GM21737 (cell line): ENCODE measurements around the gene DNAJC10.
"Not testable (repeated sequence)": the region's sequence is repeated elsewhere in the genome, so short reads cannot be mapped to it uniquely, and the experiment has no call there.

ENCODE experiments used
- ATAC-seq: cut with Tn5 transposase; IDR thresholded peaks from one replicate; pipeline ENCODE4 v1.9.1; 2021; ENCODE audit warnings: mild to moderate bottlenecking, moderate library complexity; ENCODE audit not compliant: unreplicated experiment

Gene DNAJC10

GRCh38 chr2:182782686-182783085 is 66.6 kb downstream of the DNAJC10 start:
- ATAC-seq = not testable (repeated sequence)

GRCh38 chr2:182784058-182784706 is 68.1 kb downstream of the DNAJC10 start:
- no peak for ATAC-seq

- ATAC-seq = no peak
Observed at GRCh38 chr2:182784777-182785176, 68.7 kb downstream of the DNAJC10 start.

- ATAC-seq = no peak
Observed at GRCh38 chr2:182792441-182792840, 76.4 kb downstream of the DNAJC10 start.

- ATAC-seq = no peak
Observed at GRCh38 chr2:182798736-182799135, 82.7 kb downstream of the DNAJC10 start.

GRCh38 chr2:182804128-182804527 is 88.1 kb downstream of the DNAJC10 start:
- ATAC-seq = no peak

- no peak for ATAC-seq
Observed at GRCh38 chr2:182807319-182807718, 91.3 kb downstream of the DNAJC10 start.

GRCh38 chr2:182810087-182810486 is 94.0 kb downstream of the DNAJC10 start:
- ATAC-seq = no peak

GRCh38 chr2:182814380-182814779 is 98.3 kb downstream of the DNAJC10 start:
- ATAC-seq = no peak

DNA sequence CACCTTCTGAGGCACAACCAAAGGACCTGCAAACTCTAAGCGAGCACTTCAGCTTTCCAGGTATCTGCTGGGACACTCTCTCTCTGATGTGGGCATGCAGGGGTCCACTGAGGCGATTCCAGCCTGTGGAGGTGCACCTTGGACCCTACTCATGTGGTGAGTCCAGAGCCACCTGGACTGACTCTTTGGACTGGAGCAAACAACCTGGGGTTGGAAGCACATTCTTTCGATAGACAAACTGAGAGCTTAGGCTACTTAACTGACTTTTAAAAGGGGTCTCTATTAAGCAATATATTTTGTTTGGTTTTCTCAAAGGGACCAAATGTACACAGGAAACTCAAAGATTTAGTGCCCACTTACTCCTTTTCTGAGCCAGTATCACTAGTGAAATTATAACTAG is 98.7 kb downstream of the DNAJC10 start:
- no peak for ATAC-seq

- no peak for ATAC-seq
Observed at GRCh38 chr2:182816866-182817265, 100.8 kb downstream of the DNAJC10 start.

GRCh38 chr2:182817558-182817957 is 101.5 kb downstream of the DNAJC10 start:
- ATAC-seq = no peak

- ATAC-seq = no peak
Observed at GRCh38 chr2:182818501-182818900, 102.4 kb downstream of the DNAJC10 start.

DNA sequence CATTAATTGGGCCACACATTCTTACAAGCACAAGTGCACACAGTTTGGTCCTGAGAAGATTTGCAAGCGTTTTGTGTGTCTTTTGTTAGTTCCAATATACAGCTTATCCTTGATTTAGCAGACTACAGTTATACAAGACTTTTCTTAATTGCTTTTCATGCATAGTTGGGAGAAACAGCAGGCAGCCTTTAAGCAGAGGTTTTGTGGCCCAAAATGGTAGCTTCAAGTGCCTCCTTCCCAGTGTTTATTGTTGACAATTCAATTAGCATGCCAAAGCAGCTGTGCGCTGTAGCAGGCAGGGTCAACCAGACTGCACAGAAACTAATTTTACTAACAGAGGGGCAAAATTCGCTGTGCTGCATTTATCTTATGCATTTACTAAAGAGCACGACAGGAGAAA is 102.9 kb downstream of the DNAJC10 start:
- no peak for ATAC-seq

DNA sequence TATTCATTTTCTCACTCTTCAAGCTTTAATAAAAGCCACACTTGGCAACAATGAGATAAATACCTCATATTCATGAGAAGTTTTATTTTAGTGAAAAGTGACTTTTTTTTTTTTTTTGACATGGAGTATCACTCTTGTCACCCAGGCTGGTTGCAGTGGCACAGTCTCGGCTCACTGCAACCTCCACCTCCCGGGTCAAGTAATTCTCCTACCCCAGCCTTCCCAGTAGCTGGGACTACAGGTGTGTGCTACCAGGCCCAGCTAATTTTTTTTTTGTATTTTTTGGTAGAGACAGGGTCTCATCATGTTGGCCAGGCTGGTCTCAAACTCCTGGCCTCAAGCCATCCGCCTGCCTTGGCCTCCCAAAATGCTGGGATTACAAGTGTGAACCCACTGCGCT is 103.4 kb downstream of the DNAJC10 start:
- no peak for ATAC-seq

GRCh38 chr2:182821182-182821581 is 105.1 kb downstream of the DNAJC10 start:
- ATAC-seq = no peak

DNA sequence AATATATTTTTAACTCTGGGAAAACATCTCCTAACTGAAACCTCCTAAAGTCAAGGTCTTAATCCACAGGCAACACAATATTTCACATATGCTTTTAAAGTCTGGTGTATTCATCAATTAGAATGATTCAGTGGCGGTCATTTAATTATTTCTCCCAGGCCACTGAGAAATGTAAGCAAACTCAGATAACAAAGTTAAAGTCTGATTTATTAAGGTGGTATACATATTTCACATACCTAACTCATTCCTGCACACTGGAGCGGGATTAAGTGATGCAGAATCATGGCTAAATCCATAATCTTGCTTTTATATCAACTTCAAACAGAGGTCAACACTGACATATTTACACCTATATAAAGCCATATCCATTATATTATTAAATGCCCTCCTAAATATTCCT is 106.7 kb downstream of the DNAJC10 start:
- ATAC-seq = no peak

GRCh38 chr2:182824056-182824766 is 108.2 kb downstream of the DNAJC10 start:
- ATAC-seq = no peak

DNA sequence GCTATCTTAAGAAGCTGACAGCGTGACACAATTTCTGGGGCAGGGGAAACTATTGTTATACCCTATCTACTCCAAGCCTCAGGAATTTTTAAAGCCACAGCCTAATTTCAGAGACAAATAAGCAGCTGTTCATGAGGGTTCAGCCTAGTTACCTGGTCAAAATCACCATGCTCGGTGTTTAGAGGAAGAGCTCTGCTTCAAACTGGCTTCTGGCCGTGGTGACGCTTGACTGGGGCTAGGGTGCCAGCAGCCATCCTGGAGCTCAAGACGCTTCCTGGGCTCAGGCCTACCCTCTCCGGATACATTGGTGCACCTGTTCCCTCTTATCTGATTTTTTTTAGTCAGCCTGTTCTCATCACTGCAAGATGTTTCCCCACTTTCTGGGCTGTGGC is 108.7 kb downstream of the DNAJC10 start:
- ATAC-seq = no peak

- ATAC-seq = no peak
Observed at GRCh38 chr2:182826064-182826463, 110.0 kb downstream of the DNAJC10 start.

- ATAC-seq = no peak
Observed at GRCh38 chr2:182826496-182826895, 110.4 kb downstream of the DNAJC10 start.

GRCh38 chr2:182827182-182827879 is 111.3 kb downstream of the DNAJC10 start:
- no peak for ATAC-seq
